HG02981 (cell line): ENCODE data around the gene LPO.
A peak's percentile ranks its signal among the peaks of the same experiment; 100 is the strongest.

Experiments used
- ATAC-seq: cut with Tn5 transposase; IDR thresholded peaks from one replicate; pipeline ENCODE4 v1.9.1; 2021; ENCODE audit warnings: mild to moderate bottlenecking, moderate library complexity; ENCODE audit not compliant: unreplicated experiment

The LPO gene

DNA sequence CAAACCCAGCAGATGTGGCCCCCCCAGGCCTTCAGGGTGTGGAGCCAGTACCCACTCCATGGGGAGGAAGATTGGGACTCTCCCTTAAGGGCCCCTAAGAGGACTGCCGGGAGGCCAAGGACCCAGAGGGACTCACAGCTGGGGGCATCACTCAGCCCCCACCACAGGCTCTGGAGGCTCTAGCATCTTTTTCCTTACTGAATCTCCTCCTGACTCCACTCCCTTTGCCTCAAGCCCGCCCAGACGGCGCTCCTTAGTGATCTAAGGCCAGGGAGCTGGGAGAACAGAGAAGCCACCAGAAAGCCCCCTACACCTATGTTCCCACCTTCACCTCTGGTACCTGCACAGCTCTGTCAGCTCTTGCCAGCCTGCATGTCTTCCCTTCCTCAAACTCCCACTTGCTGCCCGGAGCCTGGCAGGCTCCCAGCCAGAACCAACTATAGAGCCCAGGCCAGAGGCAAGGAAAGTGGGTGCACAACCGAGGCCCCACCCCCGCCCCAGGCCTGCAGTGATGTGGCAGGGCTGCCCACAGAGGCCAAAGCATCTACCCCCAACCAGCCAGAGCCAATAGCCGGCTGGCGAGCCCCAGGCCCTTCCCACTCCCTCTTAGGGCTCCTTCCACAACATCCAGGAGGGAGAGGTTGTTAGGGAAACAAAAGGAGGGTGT, 64.7 kb downstream of the LPO start:
- ATAC-seq: no peak

DNA sequence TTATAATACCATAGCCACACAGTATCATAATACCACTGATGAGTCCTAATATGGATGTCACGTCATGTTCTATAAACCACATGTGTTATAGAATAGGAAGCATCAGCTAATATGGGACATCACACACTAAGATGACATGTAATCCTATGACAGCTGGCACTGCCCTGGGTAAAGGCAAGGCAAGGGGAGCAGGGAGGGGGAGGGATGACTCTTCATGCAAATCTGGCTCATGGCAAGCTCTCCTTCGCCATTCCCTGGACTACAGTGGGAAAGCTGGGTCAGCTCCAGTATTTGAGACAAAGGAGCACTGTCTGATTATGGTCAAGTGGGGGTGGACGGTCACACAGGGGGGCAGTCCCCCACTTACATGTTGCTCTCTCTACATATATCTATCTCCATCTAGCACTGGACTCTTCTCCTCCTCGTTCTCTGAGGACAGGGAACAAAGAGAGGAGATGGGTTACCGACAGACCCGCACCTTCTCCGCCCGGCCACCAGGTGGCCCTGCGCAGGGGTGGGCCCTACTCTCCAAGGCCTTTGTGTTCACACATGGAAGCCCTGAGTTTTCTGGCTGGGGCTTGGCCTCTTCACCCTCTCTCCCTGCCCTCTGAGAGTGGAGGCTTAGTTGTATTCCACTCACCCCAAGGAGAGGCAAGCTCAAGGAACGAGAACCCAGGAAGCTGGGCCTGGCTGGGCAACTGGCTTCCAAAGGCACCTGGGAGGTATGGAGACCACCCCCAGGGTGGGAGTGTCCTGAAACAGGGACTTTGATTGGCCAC, 65.8 kb downstream of the LPO start:
- peak; percentile 63 for ATAC-seq

GRCh38 chr17:58304750-58305486, 66.5 kb downstream of the LPO start:
- ATAC-seq: no peak

- no peak for ATAC-seq
Measured at GRCh38 chr17:58305626-58306025, 67.2 kb downstream of the LPO start.

DNA sequence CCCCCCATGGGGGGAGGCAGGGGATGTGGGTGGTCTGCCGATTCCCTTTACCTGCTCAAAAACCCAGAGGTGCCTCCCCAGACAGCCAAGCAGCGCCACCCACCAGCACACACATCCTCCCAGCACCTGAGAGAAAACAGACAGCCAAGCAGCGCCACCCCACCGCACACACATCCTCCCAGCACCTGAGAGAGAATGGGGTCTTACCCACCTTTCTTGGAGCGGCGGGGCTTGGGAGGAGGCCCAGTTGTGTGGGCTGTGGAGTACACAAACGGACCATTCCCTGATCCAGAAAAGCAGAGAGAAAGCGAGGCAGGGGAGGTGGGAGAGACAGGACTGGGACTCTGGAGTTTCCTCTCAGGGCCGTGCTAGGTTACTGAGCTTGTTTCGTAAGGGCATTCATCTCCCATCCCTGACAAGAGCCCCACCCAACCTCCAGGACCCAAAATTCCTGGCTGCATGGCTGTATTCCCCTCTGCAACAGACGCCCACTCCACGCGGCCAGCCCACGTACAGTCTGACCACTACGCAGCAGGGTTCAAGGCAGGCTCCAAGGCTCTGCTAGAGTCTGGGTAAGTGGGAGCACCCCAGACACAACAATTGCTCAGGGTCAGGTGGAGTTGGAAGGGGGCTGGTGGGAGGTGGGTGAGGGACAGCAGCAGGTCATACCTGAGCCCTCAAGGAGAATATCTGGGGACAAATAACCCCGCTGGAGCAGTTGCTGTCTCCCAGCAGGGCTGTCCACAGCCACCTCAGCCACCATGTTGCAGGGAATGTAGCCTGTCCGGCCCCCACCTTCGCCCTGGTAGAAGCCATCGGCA, 68.0 kb downstream of the LPO start:
- no peak for ATAC-seq

DNA sequence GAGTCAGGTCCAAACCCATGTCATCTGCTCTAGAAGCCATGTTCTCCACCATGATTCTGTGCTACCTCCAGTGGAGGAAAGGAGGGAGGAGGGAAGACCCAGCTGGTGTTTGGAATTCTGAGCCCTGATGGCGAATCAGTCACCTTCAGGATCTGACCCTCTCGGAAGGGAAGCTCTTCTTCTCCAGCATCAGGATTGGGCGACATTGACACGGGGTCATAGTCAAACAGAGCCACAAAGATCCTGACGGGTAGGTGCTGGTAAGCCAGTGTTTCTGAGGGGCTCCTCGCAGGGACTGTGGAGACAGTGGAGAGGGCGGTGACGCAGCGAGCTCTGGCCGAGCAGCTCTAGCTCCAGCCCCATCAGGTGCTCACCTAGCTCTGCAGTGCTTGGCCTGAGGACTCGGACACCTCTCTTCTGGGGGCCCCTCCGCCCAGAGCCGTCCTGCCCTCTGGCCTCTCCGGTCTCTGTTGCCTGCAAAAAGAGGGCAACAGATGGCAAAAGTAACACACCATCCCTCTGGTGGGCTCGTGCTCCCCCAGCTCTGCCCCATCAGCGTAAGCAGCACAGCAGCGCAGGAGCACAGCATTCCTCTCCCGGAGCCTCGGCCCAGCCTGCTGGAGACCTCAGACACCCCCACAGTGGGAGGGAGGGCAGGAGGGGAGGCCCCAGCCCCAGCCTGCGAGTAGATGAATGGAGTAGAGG, 69.2 kb downstream of the LPO start:
- ATAC-seq: no peak

GRCh38 chr17:58308173-58308984, 70.0 kb downstream of the LPO start:
- ATAC-seq: no peak

DNA sequence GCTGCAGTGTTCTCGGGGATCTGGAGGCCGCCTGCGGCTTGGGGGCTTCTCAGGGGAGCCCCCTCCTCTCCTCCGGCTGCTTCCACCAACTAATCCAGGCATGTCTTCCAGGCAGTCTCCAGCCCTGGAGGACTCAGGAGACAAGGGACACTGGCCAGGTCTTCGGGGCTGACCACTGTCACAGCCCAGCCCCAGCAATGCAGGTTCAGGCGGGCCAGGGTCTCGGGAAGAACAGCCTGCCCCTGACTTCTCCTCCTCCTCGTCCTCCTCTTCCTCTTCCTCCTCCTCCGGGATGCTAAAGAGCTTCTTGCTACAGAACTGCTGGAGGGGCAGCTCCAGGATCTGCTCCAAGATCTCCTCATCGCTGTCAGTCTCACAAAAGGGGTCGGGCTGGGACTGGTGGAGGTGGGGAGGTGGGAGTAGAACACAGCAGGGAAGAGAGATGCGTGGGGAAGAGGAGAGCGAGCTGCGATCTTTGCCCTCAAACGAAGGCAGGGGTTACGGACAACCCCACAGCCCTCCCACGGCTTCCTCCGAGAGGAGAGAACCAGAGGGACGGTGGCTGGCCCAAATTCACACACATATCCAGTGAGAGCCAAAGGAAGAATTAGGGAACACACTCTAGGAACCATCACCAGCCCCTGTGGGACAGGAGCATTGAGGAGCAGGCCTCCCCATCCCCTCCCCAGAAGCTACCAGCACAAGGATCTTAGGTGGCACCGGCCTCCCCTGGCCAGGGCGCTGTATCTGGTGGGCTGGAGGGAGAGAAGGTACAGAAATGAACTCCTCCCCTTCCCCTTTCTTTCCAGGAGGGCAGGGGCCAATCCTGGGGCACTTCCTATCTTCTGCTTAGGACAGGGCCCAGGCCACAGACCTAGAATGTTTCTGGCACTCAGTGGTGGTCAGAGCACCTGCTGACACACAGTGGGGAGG, 70.9 kb downstream of the LPO start:
- no peak for ATAC-seq

- ATAC-seq: no peak
Measured at GRCh38 chr17:58309918-58310259, 71.5 kb downstream of the LPO start.

DNA sequence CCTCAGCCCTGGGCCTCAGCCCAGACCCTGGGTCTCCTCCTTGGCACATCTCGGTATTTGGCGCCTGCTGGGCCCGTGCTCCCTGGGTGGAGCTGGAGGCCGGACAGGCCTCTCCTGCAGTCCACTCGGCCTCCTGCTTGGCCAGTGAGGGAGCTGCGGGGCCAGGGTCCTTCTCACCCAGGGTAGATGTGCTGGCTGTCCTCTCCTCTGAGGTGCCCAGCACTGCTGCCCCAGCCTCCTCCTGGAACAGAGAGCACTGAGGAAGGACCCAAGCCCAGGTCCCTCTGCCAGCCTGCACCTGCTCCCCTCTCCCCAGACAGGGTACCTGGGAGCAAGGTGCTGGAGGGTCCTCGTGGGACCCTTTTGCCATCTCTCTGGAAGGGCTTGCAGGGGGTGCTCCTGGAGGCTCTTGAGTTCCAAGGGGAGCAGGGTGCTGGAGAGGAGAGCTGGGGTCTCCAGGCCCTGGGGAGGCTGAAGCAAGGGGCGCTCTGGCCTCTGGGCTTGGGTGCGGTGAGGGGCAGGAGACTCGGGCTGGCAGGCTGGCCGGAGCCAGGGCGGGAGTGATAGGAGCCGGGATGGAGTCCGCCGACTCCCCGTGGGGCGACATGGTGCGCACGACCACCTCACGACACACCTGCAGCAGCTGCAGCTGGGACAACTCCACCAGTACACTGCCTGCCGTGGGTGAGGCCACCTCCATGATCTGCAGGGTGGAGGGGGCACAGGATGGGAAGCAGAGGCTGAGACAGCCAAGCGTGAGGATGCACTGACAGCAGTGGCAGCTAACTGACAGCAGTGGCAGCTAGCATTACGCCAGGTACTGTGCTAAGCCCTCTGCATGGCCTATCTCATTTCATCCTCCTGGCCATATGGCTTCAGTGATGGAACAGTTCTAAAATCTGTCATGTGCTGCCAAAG, 72.4 kb downstream of the LPO start:
- no peak for ATAC-seq

- no peak for ATAC-seq
Measured at GRCh38 chr17:58311429-58311894, 73.1 kb downstream of the LPO start.

DNA sequence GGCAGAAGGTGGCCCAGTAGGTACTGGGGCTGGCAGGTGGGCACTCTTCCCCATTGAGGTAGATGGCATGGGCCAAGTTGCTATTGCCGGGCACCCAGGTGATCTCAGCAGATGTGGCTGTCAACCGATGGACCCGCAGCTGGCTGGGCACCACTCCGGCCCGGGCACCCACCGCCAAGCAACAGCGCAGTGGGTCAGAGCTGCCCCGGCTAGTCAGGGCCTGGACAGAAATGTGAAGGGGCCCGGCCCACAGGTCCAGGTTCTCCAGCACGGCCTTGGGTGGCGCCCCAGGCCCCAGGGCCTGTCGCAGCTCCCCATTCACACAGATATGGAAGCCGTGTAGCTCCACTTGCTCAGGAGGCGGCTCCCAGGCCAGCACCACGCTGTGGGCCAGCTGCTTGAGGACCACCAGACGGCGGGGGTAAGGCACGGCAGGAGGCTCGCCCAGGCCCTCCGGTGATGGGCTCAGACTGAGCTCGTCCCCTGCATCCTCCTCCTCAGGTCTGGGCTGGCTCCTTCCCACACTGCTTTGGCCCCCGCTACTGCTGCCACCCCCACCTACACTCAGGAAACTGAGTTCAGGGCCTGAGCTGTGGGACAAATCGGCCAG, 73.7 kb downstream of the LPO start:
- no peak for ATAC-seq

DNA sequence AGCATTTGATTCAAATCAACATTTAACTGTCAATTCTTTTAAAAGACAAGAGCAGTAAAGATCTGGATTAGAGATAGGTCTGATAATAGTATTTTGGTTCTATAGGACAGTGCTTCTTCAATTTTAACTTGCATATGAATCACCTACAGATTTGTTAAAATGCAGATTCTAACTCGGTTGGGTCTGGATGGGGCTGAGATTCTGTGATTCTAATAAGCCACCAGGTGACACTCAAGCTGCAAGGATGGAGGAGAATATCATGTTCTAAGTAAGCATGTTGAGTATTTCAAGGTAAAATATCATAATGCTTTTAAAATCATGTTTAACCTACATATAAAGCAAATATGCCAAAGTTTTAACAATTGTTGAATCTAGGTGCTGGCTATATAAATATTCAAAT, 74.4 kb downstream of the LPO start:
- no peak for ATAC-seq

- ATAC-seq: no peak
Measured at GRCh38 chr17:58313815-58314705, 75.7 kb downstream of the LPO start.

DNA sequence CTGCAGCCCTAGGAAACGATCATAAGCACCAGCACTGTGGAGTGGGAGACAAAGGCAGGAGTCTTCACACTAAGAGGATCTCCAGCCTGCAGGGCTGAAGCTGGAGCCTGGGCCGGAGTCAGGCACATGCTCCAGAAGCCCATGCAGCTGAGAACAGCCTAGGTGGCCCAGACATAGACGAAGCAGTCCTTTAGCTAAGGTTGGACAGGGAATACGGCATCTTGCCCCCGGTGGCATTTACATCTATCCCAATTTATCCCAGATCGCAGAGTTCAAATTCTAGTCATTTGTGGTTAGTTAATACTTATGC, 76.3 kb downstream of the LPO start:
- ATAC-seq: no peak

- ATAC-seq: no peak
Measured at GRCh38 chr17:58315281-58315711, 76.9 kb downstream of the LPO start.
